Cardiac muscle cell (in vitro differentiated cells and primary cell): Measurements from ENCODE around the gene HPCAL4. TPM values are rescaled to one million over a fixed set of nuclear protein-coding genes. Genes with fewer than 3 reads are reported as not detected.
A peak's percentile ranks its signal among the peaks of the same experiment; 100 is the strongest.

Experiments
- DNase-seq, 2 donors: peaks; one replicate each; pipeline versions ENCODE4 v3.0.0 to v3.0.0-alpha.2; 2010 to 2017; ENCODE audit warnings: low read depth in 1 of 2, low spot score in 1 of 2
- H3K27ac ChIP-seq: fragments of 200-600 bp; sonication (generic); 2 replicates; pipeline ENCODE4 v1.5.1; 2016
- H3K27me3 ChIP-seq: fragments of 200-600 bp; sonication (generic); 2 replicates; pipeline ENCODE4 v1.6.0; 2016; ENCODE audit warnings: control low read depth
- H3K36me3 ChIP-seq: fragments of 200-600 bp; sonication (generic); 2 replicates; pipeline ENCODE4 v1.5.1; 2016; ENCODE audit warnings: control low read depth
- H3K4me1 ChIP-seq: fragments of 200-600 bp; sonication (generic); 2 replicates; pipeline ENCODE4 v1.8.1; 2017; ENCODE audit warnings: low read depth, mild to moderate bottlenecking, mixed run types
- H3K4me3 ChIP-seq: fragments of 200-600 bp; sonication (generic); 2 replicates; pipeline ENCODE4 v1.5.1; 2016; ENCODE audit warnings: mild to moderate bottlenecking
- H3K9me3 ChIP-seq: fragments of 200-600 bp; sonication (generic); 2 replicates; pipeline ENCODE4 v1.5.1; 2017; ENCODE audit warnings: low read depth, mild to moderate bottlenecking, control low read depth
- polyA plus RNA-seq: library from polyadenylated mRNA; unstranded; fragments of >200 nt; fragmentation: Nextera tagmentation; extraction: Ambion mirVana; gene quantifications from 2 replicates; pipeline ENCODE4 v1.2.1, GENCODE V29; 2016
- total RNA-seq: library from RNA; depleted of rRNA; stranded (reverse); fragments of >200 nt; gene quantifications from 2 replicates; pipeline ENCODE4 v1.2.3, GENCODE V29; 2016
- TF ChIP-seq, protein P1 (sequence below): IDR thresholded peaks from 2 replicates; pipeline ENCODE4 v1.5.1; 2012; ENCODE audit warnings: low read depth, mild to moderate bottlenecking, low read length

The HPCAL4 gene
- total and polyA plus RNA-seq, 2 experiments from 2014 or later = 0.06 to 0.09 TPM

GRCh38 chr1:39689214-39689613, 2.0 kb downstream of the HPCAL4 start:
- Histone ChIP-seq H3K9me3 (no peaks in the 10 kb centered on the region), H3K4me3 (no peak overlapping the region), H3K4me1 (no peaks in the 10 kb centered on the region), H3K36me3 (no peaks in the 10 kb centered on the region), H3K27ac (no peak overlapping the region), H3K27me3 (peaks cover 95% of the 10 kb centered on the region)
- TF ChIP-seq, protein P1, sequence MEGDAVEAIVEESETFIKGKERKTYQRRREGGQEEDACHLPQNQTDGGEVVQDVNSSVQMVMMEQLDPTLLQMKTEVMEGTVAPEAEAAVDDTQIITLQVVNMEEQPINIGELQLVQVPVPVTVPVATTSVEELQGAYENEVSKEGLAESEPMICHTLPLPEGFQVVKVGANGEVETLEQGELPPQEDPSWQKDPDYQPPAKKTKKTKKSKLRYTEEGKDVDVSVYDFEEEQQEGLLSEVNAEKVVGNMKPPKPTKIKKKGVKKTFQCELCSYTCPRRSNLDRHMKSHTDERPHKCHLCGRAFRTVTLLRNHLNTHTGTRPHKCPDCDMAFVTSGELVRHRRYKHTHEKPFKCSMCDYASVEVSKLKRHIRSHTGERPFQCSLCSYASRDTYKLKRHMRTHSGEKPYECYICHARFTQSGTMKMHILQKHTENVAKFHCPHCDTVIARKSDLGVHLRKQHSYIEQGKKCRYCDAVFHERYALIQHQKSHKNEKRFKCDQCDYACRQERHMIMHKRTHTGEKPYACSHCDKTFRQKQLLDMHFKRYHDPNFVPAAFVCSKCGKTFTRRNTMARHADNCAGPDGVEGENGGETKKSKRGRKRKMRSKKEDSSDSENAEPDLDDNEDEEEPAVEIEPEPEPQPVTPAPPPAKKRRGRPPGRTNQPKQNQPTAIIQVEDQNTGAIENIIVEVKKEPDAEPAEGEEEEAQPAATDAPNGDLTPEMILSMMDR = no peak
- DNase-seq = no peak

DNA sequence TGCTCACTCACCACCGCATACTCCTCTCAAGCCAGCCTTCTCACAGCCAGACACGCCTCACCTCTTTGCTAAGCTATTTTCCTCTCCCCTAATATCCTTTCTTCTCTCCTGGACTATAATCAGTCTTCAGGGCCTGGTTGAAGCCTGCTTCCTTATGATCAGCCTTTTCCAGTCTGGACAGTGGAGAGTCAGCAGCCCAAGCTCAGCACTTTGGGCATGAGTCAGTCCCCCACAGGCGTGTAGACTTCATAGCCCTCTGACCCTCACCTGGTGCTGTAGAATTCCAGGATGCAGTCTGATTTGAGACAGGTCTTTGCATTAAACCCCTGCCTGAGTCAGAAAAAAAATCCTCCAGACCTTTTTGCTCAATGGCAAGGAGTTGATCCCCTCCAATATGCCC, 2.5 kb downstream of the HPCAL4 start:
- Histone ChIP-seq H3K27me3 (peaks cover 95% of the 10 kb centered on the region), H3K9me3 (no peaks in the 10 kb centered on the region), H3K27ac (no peak overlapping the region), H3K4me1 (no peaks in the 10 kb centered on the region), H3K36me3 (no peaks in the 10 kb centered on the region), H3K4me3 (no peak overlapping the region)
- DNase-seq = no peak
- TF ChIP-seq, protein P1 = no peak

DNA sequence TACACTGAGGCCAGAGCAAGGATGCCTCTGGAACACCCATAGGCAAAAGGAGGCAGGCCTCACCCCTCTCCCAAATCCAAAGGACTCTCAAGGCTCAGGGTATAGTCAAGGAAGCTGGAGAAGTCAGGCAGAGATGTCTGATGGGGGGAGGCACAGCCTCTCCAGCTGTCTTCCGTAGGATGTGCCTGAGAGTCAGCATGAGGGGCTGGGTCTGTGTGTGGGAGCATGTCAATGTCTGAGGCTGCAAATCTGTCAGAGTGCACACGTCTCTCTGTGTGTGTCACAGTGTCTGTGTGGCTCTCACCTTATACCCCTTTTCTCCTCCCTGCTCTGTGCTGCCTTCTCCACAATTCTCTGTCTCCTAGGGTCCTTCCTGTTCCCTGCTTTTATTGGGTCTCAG, 4.0 kb downstream of the HPCAL4 start:
- Histone ChIP-seq H3K9me3 (no peaks in the 10 kb centered on the region), H3K27ac (no peak overlapping the region), H3K27me3 (peaks cover 95% of the 10 kb centered on the region), H3K36me3 (no peaks in the 10 kb centered on the region), H3K4me3 (no peak overlapping the region), H3K4me1 (no peaks in the 10 kb centered on the region)
- no peak for DNase-seq
- TF ChIP-seq, protein P1 = no peak

GRCh38 chr1:39685071-39685470, 6.2 kb downstream of the HPCAL4 start:
- H3K4me1 ChIP-seq = no peaks in the 10 kb centered on the region
- no peak overlapping the region for H3K4me3 ChIP-seq
- no peaks in the 10 kb centered on the region for H3K9me3 ChIP-seq
- H3K36me3 ChIP-seq = no peaks in the 10 kb centered on the region
- no peak for DNase-seq
- TF ChIP-seq, protein P1 = no peak
- peaks cover 96% of the 10 kb centered on the region for H3K27me3 ChIP-seq
- H3K27ac ChIP-seq = no peak overlapping the region

DNA sequence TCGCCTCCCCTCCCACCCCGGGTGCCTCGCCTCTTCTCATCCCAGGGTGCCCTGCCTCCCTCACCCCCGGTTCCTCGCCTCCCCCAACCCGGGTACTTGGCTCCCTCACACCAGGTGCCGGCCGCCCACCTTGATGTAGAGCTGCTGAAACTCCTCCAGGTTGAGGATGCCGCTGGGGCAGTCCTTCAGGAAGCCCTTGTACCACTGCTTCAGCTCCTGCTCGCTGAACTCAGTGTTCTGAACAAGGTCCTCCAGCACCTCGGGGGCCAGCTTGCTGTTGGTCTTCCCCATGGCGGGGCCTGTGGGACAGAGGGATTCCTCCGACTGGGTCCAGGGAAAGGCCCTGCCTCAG, 6.9 kb downstream of the HPCAL4 start:
- Histone ChIP-seq H3K27me3 (peaks cover 96% of the 10 kb centered on the region), H3K4me3 (no peak overlapping the region), H3K36me3 (no peaks in the 10 kb centered on the region), H3K4me1 (no peaks in the 10 kb centered on the region), H3K27ac (no peak overlapping the region), H3K9me3 (no peaks in the 10 kb centered on the region)
- no peak for DNase-seq
- TF ChIP-seq, protein P1 = no peak

- TF ChIP-seq, protein P1 = no peak
- H3K4me3 ChIP-seq = no peak overlapping the region
- H3K4me1 ChIP-seq = no peaks in the 10 kb centered on the region
- H3K27me3 ChIP-seq = peaks cover 96% of the 10 kb centered on the region
- peak in 1 of 2 donors; percentile 48 for DNase-seq
- H3K9me3 ChIP-seq = no peaks in the 10 kb centered on the region
- no peaks in the 10 kb centered on the region for H3K36me3 ChIP-seq
- no peak overlapping the region for H3K27ac ChIP-seq
These were observed 7.5 kb downstream of the HPCAL4 start for GRCh38 chr1:39683591-39684312.
